Measurements from ENCODE around the gene GPRC5A. TPM values are rescaled to one million over a fixed set of nuclear protein-coding genes. Genes with fewer than 3 reads are reported as not detected.
A peak's percentile ranks its signal among the peaks of the same experiment; 100 is the strongest.

Gene GPRC5A
- total RNA-seq, 4 donors from 2014 or later: 1.4 to 21.9 (median 3.0) TPM

DNA sequence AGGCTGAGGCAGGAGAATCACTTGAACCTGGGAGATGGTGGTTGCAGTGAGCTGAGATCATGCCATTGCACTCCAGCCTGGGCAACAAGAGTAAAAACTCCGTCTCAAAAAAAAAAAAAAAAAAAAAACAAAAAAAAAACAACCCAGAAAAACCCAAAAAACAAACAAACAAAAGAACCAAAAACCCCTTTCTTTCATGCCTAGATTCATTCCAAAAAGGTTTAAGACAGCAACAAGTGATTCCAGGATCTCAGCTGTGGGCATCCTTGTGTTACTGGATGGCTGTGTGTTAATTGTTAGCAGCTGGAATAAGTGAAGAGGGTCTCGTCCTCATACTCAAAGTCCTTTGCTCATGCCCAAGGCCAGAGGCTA, 9.4 kb downstream of the GPRC5A start:
- WGBS, 2 donors (ENCODE audit: low coverage in 1 of 2): 86 to 100% methylated on average over 1 of the region's 2 CpGs

DNA sequence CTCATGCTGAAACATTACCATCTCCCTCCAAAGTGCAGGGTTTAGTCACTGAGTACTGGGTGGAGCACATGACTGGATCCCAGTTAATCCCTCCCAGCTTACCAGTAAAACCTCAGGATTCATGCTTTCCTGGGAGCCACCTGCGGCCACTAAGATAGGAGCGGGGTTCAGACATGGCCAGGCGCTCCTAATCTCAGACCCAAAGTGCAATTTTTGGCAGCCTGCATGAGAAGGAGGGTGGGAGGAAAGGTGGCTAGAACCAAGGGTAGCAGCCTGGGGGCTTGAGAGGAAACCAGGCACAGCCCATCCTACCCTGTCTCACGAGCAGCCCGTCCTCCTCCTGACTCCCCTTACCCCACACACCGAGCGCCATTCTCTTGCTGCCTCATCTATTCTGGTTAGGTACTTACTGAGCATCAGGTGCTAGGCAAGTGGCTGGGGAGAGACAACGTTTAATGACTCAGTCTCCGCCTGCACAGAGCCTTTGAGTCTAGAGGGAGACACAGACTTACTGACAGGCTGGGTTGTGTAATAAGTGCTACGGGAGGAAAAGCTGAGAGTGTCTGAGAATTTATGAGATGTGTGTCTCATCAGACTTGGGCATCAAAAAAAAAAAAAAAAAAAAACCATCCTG, 9.9 kb downstream of the GPRC5A start:
- H3K27me3 ChIP-seq: no peaks in the 10 kb centered on the region
- no peak for TF ChIP-seq POLR2A (IDR thresholded peaks at IDR 0.05)
- TF ChIP-seq EP300 (IDR thresholded peaks at IDR 0.05): no peak
- TF ChIP-seq, protein P1, sequence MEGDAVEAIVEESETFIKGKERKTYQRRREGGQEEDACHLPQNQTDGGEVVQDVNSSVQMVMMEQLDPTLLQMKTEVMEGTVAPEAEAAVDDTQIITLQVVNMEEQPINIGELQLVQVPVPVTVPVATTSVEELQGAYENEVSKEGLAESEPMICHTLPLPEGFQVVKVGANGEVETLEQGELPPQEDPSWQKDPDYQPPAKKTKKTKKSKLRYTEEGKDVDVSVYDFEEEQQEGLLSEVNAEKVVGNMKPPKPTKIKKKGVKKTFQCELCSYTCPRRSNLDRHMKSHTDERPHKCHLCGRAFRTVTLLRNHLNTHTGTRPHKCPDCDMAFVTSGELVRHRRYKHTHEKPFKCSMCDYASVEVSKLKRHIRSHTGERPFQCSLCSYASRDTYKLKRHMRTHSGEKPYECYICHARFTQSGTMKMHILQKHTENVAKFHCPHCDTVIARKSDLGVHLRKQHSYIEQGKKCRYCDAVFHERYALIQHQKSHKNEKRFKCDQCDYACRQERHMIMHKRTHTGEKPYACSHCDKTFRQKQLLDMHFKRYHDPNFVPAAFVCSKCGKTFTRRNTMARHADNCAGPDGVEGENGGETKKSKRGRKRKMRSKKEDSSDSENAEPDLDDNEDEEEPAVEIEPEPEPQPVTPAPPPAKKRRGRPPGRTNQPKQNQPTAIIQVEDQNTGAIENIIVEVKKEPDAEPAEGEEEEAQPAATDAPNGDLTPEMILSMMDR (IDR thresholded peaks at IDR 0.05): no peak
- TF ChIP-seq POLR2AphosphoS5 (IDR thresholded peaks at IDR 0.05): no peak
- H3K9me3 ChIP-seq: no peaks in the 10 kb centered on the region
- H3K4me3 ChIP-seq: no peak overlapping the region
- ATAC-seq: peak; percentile 86
- no peaks in the 10 kb centered on the region for H3K36me3 ChIP-seq
- H3K4me1 ChIP-seq: peaks cover 0 to 17% (median 7%) of the 10 kb centered on the region in 3 donors
- peak overlapping the region in 3 of 4 donors; percentile 65 to 82 (median 80) for H3K27ac ChIP-seq
- WGBS, 2 donors (ENCODE audit: low coverage in 1 of 2): 80 to 100% methylated on average over 1 of the region's 10 CpGs

More for the DNA sequence above, 9.4 kb downstream of the GPRC5A start:
- no peak for ATAC-seq
- Histone ChIP-seq H3K36me3 (no peaks in the 10 kb centered on the region), H3K9me3 (no peaks in the 10 kb centered on the region), H3K27ac (peak overlapping the region in 3 of 4 donors; percentile 65 to 82 (median 80)), H3K4me1 (peaks cover 0 to 17% (median 7%) of the 10 kb centered on the region in 3 donors), H3K4me3 (no peak overlapping the region), H3K27me3 (no peaks in the 10 kb centered on the region)
- TF ChIP-seq, protein P1 (IDR thresholded peaks at IDR 0.05): no peak
- TF ChIP-seq EP300 (IDR thresholded peaks at IDR 0.05) (no peak), POLR2A (IDR thresholded peaks at IDR 0.05) (no peak), POLR2AphosphoS5 (IDR thresholded peaks at IDR 0.05) (no peak)

DNA sequence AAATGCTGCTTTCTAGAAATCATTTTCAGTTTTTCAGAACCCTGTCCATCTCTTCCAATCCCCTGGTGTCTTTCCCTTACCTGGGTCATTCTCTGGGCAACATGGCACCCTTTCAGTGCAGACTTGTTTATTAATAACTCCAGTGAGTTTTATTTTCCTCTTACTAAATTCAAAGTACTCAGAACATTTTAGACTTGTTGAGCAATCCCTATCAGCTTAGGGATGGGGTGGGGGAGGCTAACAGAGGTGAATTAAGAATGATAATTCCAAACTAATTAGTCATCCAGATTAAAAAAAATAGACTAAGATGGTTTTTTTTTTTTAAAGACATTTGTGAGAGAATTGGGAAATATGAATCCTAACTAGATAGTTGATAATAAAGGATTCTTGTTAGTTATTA, 10.7 kb downstream of the GPRC5A start:
- no peak overlapping the region for H3K4me3 ChIP-seq
- H3K9me3 ChIP-seq: no peaks in the 10 kb centered on the region
- no peaks in the 10 kb centered on the region for H3K36me3 ChIP-seq
- H3K4me1 ChIP-seq: peaks cover 0 to 17% (median 7%) of the 10 kb centered on the region in 3 donors
- ATAC-seq: peak; percentile 35
- peak overlapping the region in 3 of 4 donors; percentile 65 to 80 (median 68) for H3K27ac ChIP-seq
- no peak for TF ChIP-seq EP300 (IDR thresholded peaks at IDR 0.05)
- TF ChIP-seq, protein P1 (IDR thresholded peaks at IDR 0.05): no peak
- peak; percentile 22 for TF ChIP-seq POLR2AphosphoS5 (IDR thresholded peaks at IDR 0.05)
- no peaks in the 10 kb centered on the region for H3K27me3 ChIP-seq

DNA sequence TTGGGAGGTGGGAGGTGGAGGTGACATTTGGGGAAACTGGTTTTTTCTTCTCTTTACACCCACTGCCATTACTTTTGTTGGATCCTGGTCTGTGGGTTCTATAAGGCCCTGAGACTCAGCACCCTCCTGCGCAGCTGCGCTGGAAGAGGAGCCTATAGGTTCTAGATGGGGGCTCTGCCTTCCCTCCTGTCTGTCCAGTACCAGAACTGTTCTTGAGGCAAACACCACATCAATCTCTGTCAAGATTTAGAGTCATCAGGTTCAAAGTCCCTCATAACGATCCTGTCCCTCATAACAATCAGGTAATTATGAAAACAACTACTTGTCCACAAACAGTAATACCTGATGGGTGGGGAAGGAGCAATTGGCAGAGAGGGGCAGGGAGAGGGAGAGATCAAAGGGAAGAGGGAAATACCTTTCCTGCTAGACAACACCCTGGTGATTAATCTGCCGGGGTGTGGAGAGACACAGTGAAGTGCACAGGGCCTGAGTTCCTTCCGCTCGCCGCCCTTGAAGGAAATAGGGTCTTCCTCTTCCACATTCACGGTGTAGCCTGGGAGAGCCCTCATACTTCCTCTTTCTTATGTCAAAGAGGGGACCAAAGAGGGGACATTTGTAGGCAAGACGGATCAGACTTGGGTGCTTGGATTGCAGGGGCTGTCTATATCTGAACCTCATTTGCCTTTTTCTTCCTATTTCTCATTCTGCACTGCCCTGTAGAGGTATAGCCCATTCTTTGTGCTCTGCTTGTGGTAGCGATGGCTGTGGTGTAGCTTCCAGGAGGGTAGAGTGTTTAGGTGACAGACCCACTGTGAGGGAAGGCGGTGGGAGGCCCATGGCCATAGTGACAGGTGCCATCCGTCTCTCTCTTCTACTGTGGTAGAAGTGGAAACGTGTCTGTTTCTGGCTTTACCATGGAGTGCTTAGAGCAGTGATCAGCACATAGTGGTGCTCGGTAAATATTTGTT, 12.6 kb downstream of the GPRC5A start:
- Histone ChIP-seq H3K4me3 (no peak overlapping the region), H3K27ac (no peak overlapping the region), H3K27me3 (no peaks in the 10 kb centered on the region), H3K36me3 (no peaks in the 10 kb centered on the region), H3K9me3 (no peaks in the 10 kb centered on the region), H3K4me1 (peaks cover 0 to 17% (median 7%) of the 10 kb centered on the region in 3 donors)
- WGBS, 2 donors (ENCODE audit: low coverage in 1 of 2): 86 to 87% methylated on average over 4 to 9 of the region's 14 CpGs
- ATAC-seq: no peak
- TF ChIP-seq POLR2A (IDR thresholded peaks at IDR 0.05) (no peak), POLR2AphosphoS5 (IDR thresholded peaks at IDR 0.05) (no peak), EP300 (IDR thresholded peaks at IDR 0.05) (no peak)
- TF ChIP-seq, protein P1 (IDR thresholded peaks at IDR 0.05): no peak
